Neural progenitor cell (in vitro differentiated cells): Measurements from ENCODE around the gene HYLS1. TPM values are rescaled to one million over a fixed set of nuclear protein-coding genes. Genes with fewer than 3 reads are reported as not detected.
"Not testable (repeated sequence)": the region's sequence is repeated elsewhere in the genome, so short reads cannot be mapped to it uniquely, and the experiment has no call there.

Source experiments
- DNase-seq: peaks from one replicate; pipeline ENCODE4 v3.0.0-alpha.2; 2016; ENCODE audit warnings: low spot score
- H2AFZ ChIP-seq: fragments of 200-600 bp; sonication (generic); replicated peaks from 2 replicates; pipeline ENCODE4 v1.6.1; 2016; ENCODE audit warnings: antibody characterized with exemption
- H3F3A ChIP-seq: fragments of 200-600 bp; sonication (generic); 2 replicates; pipeline ENCODE4 v1.6.1; 2016; ENCODE audit warnings: antibody characterized with exemption, low read depth
- H3K27ac ChIP-seq: fragments of 200-600 bp; sonication (generic); 2 replicates; pipeline ENCODE4 v1.5.1; 2016; ENCODE audit warnings: mild to moderate bottlenecking
- H3K27me3 ChIP-seq: fragments of 200-600 bp; sonication (generic); 2 replicates; pipeline ENCODE4 v1.6.1; 2016; ENCODE audit warnings: mild to moderate bottlenecking, moderate library complexity
- H3K36me3 ChIP-seq: fragments of 200-600 bp; sonication (generic); 2 replicates; pipeline ENCODE4 v1.5.1; 2016
- H3K4me1 ChIP-seq: fragments of 200-600 bp; sonication (generic); 2 replicates; pipeline ENCODE4 v1.6.1; 2016; ENCODE audit warnings: mixed run types
- H3K4me2 ChIP-seq: fragments of 200-600 bp; sonication (generic); 2 replicates; pipeline ENCODE4 v1.6.1; 2016
- H3K4me3 ChIP-seq: fragments of 200-600 bp; sonication (generic); 2 replicates; pipeline ENCODE4 v1.5.1; 2016
- H3K79me2 ChIP-seq: fragments of 200-600 bp; sonication (generic); 2 replicates; pipeline ENCODE4 v1.6.1; 2016; ENCODE audit warnings: low read depth
- H3K9ac ChIP-seq: fragments of 200-600 bp; sonication (generic); 2 replicates; pipeline ENCODE4 v1.6.1; 2016
- H3K9me3 ChIP-seq: fragments of 200-600 bp; sonication (generic); 2 replicates; pipeline ENCODE4 v1.5.1; 2016; ENCODE audit warnings: low read depth
- H4K20me1 ChIP-seq: fragments of 200-600 bp; sonication (generic); 2 replicates; pipeline ENCODE4 v1.6.1; 2016; ENCODE audit warnings: low read depth
- H3K27ac Mint-ChIP-seq: 3 replicates; pipeline ENCODE4 v1.8.0; 2021; ENCODE audit warnings: mixed read lengths
- H3K27me3 Mint-ChIP-seq: 2 replicates; pipeline ENCODE4 v1.8.0; 2022; ENCODE audit warnings: low read depth, mild to moderate bottlenecking, inconsistent platforms, moderate library complexity, mixed read lengths; ENCODE audit not compliant: insufficient read depth
- H3K36me3 Mint-ChIP-seq: 3 replicates; pipeline ENCODE4 v1.8.0; 2021; ENCODE audit warnings: mixed read lengths
- H3K4me1 Mint-ChIP-seq: 3 replicates; pipeline ENCODE4 v1.8.0; 2021; ENCODE audit warnings: mixed read lengths
- H3K4me3 Mint-ChIP-seq: 3 replicates; pipeline ENCODE4 v1.8.0; 2021; ENCODE audit warnings: mild to moderate bottlenecking, moderate library complexity, mixed read lengths
- H3K9me3 Mint-ChIP-seq: 3 replicates; pipeline ENCODE4 v1.8.0; 2020; ENCODE audit warnings: mixed read lengths
- EZH2 ChIP-seq: fragments of 200-600 bp; sonication (generic); IDR thresholded peaks from 2 replicates; pipeline ENCODE4 v1.6.1; 2017; ENCODE audit warnings: antibody characterized with exemption, mild to moderate bottlenecking, moderate library complexity
- EZH2phosphoT487 ChIP-seq: fragments of 200-600 bp; sonication (generic); IDR thresholded peaks from 2 replicates; pipeline ENCODE4 v1.6.1; 2017; ENCODE audit warnings: antibody characterized with exemption
- total RNA-seq: library from RNA; depleted of rRNA; stranded (reverse); fragments of >200 nt; gene quantifications from 2 replicates; pipeline ENCODE4 v1.2.3, GENCODE V29; 2015; ENCODE audit warnings: low replicate concordance
- TF ChIP-seq, protein P1 (sequence below): fragments of 200-600 bp; sonication (generic); IDR thresholded peaks from 2 replicates; pipeline ENCODE4 v1.5.1; 2017; ENCODE audit warnings: antibody characterized with exemption, mild to moderate bottlenecking

The HYLS1 gene
- total RNA-seq, 1 donor from 2014 or later, result 8.9 TPM

DNA sequence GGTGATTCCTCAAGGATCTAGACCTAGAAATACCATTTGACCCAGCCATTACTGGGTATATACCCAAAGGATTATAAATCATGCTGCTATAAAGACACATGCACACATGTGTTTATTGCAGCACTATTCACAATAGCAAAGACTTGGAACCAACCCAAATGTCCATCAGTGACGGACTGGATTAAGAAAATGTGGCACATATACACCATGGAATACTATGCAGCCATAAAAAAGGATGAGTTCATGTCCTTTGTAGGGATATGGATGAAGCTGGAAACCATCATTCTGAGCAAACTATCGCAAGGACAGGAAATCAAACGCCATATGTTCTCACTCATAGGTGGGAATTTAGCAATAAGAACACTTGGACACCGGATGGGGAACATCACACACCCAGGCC lies 22.1 kb upstream of the HYLS1 start:
- not testable (repeated sequence) for H3K4me3 ChIP-seq, H3K9ac ChIP-seq, H2AFZ ChIP-seq, H3K9me3 ChIP-seq, H3K4me3 Mint-ChIP-seq, H3K27me3 ChIP-seq, H3K36me3 ChIP-seq, H3K36me3 Mint-ChIP-seq, H3K4me1 ChIP-seq, DNase-seq, H3K4me1 Mint-ChIP-seq, H3K27ac Mint-ChIP-seq, H3K27me3 Mint-ChIP-seq, H3F3A ChIP-seq, H3K4me2 ChIP-seq, H3K79me2 ChIP-seq, H3K27ac ChIP-seq, H4K20me1 ChIP-seq
- H3K9me3 Mint-ChIP-seq, result peaks cover 13% of the 10 kb centered on the region

DNA sequence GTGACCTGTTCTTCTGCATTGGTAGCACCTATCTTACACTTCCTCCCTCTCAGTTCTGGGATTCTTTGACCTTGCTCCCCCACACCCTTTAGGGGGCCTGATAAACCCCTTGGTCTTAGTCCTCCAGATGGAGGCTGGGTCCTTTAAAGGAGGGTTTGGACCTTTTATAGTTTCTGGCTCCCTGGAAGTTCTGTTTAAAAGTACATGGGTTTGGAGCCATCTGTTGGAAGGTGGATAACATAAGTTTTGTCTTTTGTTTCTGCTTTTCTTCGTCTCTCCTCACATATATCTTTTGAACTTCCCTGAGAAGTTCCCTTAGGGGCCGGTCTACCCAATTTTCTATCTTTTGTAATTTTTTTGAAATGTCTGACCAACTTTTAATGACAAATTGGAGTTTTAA lies 17.9 kb upstream of the HYLS1 start:
- Mint-ChIP-seq H3K36me3 (no peaks in the 10 kb centered on the region), H3K27me3 (no peaks in the 10 kb centered on the region), H3K27ac (no peak overlapping the region), H3K9me3 (peaks cover 4% of the 10 kb centered on the region), H3K4me1 (peaks cover 2% of the 10 kb centered on the region), H3K4me3 (no peak overlapping the region)
- TF ChIP-seq, protein P1, sequence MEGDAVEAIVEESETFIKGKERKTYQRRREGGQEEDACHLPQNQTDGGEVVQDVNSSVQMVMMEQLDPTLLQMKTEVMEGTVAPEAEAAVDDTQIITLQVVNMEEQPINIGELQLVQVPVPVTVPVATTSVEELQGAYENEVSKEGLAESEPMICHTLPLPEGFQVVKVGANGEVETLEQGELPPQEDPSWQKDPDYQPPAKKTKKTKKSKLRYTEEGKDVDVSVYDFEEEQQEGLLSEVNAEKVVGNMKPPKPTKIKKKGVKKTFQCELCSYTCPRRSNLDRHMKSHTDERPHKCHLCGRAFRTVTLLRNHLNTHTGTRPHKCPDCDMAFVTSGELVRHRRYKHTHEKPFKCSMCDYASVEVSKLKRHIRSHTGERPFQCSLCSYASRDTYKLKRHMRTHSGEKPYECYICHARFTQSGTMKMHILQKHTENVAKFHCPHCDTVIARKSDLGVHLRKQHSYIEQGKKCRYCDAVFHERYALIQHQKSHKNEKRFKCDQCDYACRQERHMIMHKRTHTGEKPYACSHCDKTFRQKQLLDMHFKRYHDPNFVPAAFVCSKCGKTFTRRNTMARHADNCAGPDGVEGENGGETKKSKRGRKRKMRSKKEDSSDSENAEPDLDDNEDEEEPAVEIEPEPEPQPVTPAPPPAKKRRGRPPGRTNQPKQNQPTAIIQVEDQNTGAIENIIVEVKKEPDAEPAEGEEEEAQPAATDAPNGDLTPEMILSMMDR, result no peak
- no peak for TF ChIP-seq EZH2
- no peak overlapping the region for H3K27ac ChIP-seq
- H3K9ac ChIP-seq, result no peak overlapping the region
- H3K4me3 ChIP-seq, result no peak overlapping the region
- no peak for DNase-seq
- no peaks in the 10 kb centered on the region for H3F3A ChIP-seq
- no peaks in the 10 kb centered on the region for H3K36me3 ChIP-seq
- H3K27me3 ChIP-seq, result no peaks in the 10 kb centered on the region
- no peak overlapping the region for H3K4me2 ChIP-seq
- H3K4me1 ChIP-seq, result peaks cover 8% of the 10 kb centered on the region
- H3K79me2 ChIP-seq, result no peaks in the 10 kb centered on the region
- H4K20me1 ChIP-seq, result no peaks in the 10 kb centered on the region
- H2AFZ ChIP-seq, result no peak overlapping the region
- H3K9me3 ChIP-seq, result no peaks in the 10 kb centered on the region

DNA sequence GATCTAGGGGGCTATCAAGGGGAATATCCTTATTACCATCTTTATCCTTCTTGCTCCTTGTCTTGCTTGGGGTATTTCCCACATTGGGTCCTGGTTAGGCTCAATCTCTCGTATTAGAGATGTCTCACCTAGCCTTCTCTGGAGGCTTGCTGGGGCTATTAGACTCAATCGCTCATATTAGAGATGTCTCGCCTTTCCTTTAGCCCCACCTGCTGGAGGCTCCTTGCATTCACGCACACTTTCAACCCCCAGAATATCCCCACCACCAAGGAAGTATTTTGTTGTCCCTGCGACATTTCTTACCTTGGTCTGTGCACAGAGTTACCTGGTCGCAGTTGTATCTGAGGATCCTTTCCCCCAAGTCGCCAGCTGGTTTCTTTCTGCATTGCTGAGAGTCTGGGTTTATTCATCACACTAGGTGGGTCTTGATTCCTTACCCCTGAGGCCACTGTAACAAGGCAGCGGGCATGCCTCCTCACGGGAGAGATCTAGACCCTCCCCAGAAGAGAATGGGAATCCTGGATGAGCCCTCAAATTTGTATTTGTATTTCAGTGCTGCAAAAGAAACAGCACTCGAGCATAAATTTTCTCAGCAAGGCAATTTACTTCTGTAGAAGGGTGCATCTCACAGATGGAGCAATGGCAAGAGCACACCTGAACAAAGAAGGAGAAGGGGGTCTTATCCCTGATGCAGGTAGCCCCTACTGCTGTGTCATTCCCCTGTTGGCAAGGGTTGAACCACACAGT lies 15.9 kb upstream of the HYLS1 start:
- Histone ChIP-seq H3F3A (no peaks in the 10 kb centered on the region), H3K9ac (no peak overlapping the region), H4K20me1 (no peaks in the 10 kb centered on the region), H3K4me2 (no peak overlapping the region), H3K36me3 (no peaks in the 10 kb centered on the region), H3K4me1 (peaks cover 8% of the 10 kb centered on the region), H3K27me3 (no peaks in the 10 kb centered on the region), H3K27ac (no peak overlapping the region), H3K9me3 (no peaks in the 10 kb centered on the region), H3K79me2 (no peaks in the 10 kb centered on the region), H3K4me3 (no peak overlapping the region), H2AFZ (no peak overlapping the region)
- TF ChIP-seq, protein P1, result peak; percentile 75
- TF ChIP-seq EZH2, result no peak
- Mint-ChIP-seq H3K27me3 (peaks cover 4% of the 10 kb centered on the region), H3K4me3 (no peak overlapping the region), H3K27ac (no peak overlapping the region), H3K4me1 (peaks cover 2% of the 10 kb centered on the region), H3K36me3 (no peaks in the 10 kb centered on the region), H3K9me3 (no peaks in the 10 kb centered on the region)
- peak; percentile 78 for DNase-seq

DNA sequence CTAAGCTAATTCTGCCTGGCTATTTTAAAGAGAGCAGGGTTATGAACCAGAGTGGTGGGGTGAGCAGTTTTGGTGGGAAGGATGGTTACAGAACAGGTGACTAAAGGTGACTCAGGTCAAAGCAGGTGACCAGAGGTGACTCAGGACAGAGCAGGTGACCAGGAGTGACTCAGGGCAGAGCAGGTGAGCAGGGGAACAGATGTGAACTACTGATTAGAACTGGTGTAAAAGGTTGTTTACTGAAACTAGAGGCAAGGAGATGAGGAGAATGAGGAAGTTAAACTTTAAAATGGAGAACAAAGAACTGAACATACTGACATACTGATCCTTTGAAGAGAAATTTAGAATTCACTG lies 15.4 kb upstream of the HYLS1 start:
- no peaks in the 10 kb centered on the region for H3K36me3 Mint-ChIP-seq
- no peak overlapping the region for H3K4me3 Mint-ChIP-seq
- DNase-seq, result no peak
- TF ChIP-seq EZH2phosphoT487, result no peak
- no peaks in the 10 kb centered on the region for H3K9me3 Mint-ChIP-seq
- no peak overlapping the region for H2AFZ ChIP-seq
- H3K27me3 Mint-ChIP-seq, result peaks cover 5% of the 10 kb centered on the region
- H3K4me1 Mint-ChIP-seq, result peaks cover 2% of the 10 kb centered on the region
- H3K4me1 ChIP-seq, result peaks cover 8% of the 10 kb centered on the region
- H3K79me2 ChIP-seq, result no peaks in the 10 kb centered on the region
- H3K27ac Mint-ChIP-seq, result no peak overlapping the region
- H3F3A ChIP-seq, result no peaks in the 10 kb centered on the region
- H3K36me3 ChIP-seq, result no peaks in the 10 kb centered on the region
- H3K9ac ChIP-seq, result no peak overlapping the region
- no peaks in the 10 kb centered on the region for H4K20me1 ChIP-seq
- no peak overlapping the region for H3K4me2 ChIP-seq
- no peak overlapping the region for H3K4me3 ChIP-seq
- H3K27me3 ChIP-seq, result no peaks in the 10 kb centered on the region
- no peak overlapping the region for H3K27ac ChIP-seq
- no peaks in the 10 kb centered on the region for H3K9me3 ChIP-seq
